SK-N-SH (cell line): ENCODE measurements around the gene PDZRN4.

Source experiments
- EZH2phosphoT487 ChIP-seq: fragments of 200-600 bp; sonication (generic); IDR thresholded peaks from 2 replicates; pipeline ENCODE4 v1.6.1; 2017; ENCODE audit warnings: low read depth, mixed run types, mild to moderate bottlenecking, antibody characterized with exemption, moderate library complexity, borderline replicate concordance
- GABPA ChIP-seq: IDR thresholded peaks from 2 replicates; pipeline ENCODE4 v1.4.0; 2012; ENCODE audit warnings: low read depth, mild to moderate bottlenecking
- RXRA ChIP-seq: IDR thresholded peaks from 2 replicates; pipeline ENCODE4 v1.4.0; 2012; ENCODE audit warnings: low read depth, mild to moderate bottlenecking, borderline replicate concordance
- TF ChIP-seq, protein P1 (sequence below): IDR thresholded peaks from 2 replicates; pipeline ENCODE4 v1.4.0; 2012; ENCODE audit warnings: low read depth
- TF ChIP-seq, protein P2 (sequence below): fragments of 200-600 bp; sonication (generic); IDR thresholded peaks from 2 replicates; pipeline ENCODE4 v1.6.1; 2017; ENCODE audit warnings: antibody characterized with exemption, mild to moderate bottlenecking, moderate library complexity

DNA sequence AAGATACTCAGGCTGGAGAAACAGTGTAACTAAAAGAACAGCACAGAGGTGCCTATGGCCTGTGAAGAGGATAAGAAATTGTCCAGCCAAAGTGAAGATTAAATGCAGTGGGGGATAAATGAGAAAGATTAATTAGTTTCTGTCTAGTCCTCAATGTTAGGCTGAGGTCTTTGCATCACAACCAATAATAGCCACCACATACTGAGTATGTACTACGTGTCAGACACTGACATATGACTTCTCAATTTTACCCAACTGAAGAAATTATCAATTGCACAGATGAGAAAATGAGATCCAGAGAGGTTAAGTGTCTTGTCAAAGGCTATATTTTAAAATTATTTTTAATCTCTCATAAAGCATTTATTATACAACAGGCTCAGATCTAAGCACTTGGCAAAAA, 285.9 kb downstream of the PDZRN4 start:
- TF ChIP-seq RXRA (no peak), EZH2phosphoT487 (no peak), GABPA (no peak)
- TF ChIP-seq, protein P1, sequence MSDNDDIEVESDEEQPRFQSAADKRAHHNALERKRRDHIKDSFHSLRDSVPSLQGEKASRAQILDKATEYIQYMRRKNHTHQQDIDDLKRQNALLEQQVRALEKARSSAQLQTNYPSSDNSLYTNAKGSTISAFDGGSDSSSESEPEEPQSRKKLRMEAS, result no peak
- TF ChIP-seq, protein P2, sequence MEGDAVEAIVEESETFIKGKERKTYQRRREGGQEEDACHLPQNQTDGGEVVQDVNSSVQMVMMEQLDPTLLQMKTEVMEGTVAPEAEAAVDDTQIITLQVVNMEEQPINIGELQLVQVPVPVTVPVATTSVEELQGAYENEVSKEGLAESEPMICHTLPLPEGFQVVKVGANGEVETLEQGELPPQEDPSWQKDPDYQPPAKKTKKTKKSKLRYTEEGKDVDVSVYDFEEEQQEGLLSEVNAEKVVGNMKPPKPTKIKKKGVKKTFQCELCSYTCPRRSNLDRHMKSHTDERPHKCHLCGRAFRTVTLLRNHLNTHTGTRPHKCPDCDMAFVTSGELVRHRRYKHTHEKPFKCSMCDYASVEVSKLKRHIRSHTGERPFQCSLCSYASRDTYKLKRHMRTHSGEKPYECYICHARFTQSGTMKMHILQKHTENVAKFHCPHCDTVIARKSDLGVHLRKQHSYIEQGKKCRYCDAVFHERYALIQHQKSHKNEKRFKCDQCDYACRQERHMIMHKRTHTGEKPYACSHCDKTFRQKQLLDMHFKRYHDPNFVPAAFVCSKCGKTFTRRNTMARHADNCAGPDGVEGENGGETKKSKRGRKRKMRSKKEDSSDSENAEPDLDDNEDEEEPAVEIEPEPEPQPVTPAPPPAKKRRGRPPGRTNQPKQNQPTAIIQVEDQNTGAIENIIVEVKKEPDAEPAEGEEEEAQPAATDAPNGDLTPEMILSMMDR, result no peak
